HepG2 (cell line): ENCODE measurements around the gene AP2B1. TPM values are rescaled to one million over a fixed set of nuclear protein-coding genes. Genes with fewer than 3 reads are reported as not detected.

ENCODE experiments used
- ATAC-seq: fragments of 200-7000 bp; cut with Tn5 transposase; 3 replicates; pipeline ENCODE4 v1.9.1; 2020; ENCODE audit warnings: mild to moderate bottlenecking, moderate library complexity
- BruUV-seq: library from RNA; stranded (reverse); fragments of 400-500 nt; replicated peaks from 2 replicates; lab custom pipeline; 2021; lab: Mats Ljungman, UMichigan
- CTCF ChIA-PET: fragments of 300-600 bp; formaldehyde crosslinking; extraction: SDS; loops from one replicate; lab custom pipeline; 2021; ENCODE audit warnings: low total read pairs, inconsistent platforms, low intra/inter-chr PET ratio; lab: Yijun Ruan, JAX
- POLR2A ChIA-PET: fragments of 350-600 bp; sonication (Branson Sonifier 250); formaldehyde crosslinking; loops from one replicate; lab custom pipeline; 2020; ENCODE audit warnings: antibody characterized with exemption, inconsistent platforms; lab: Yijun Ruan, JAX
- DNase-seq: peaks from one replicate; pipeline ENCODE4 v3.0.0-alpha.2; 2015; ENCODE audit warnings: low spot score
- FAIRE-seq: peaks from 3 replicates; lab custom pipeline; 2011; peaks lifted over from hg19 to GRCh38; lab: Jason Lieb, UNC
- H2AFZ ChIP-seq: one replicate; pipeline ENCODE4 v1.6.1; 2011; ENCODE audit warnings: low read length, inconsistent platforms
- H3K27ac ChIP-seq: fragments of 300-600 bp; 3 replicates; pipeline ENCODE4 v1.8.0; 2011; ENCODE audit warnings: mixed run types, mild to moderate bottlenecking, mixed read lengths, low read length, inconsistent platforms; ENCODE audit not compliant: insufficient read depth; ENCODE audit errors: extremely low read length
- H3K27me3 ChIP-seq, 2 experiments: fragments of 200-600 bp in 1 of 2; 2 replicates in 1 of 2; 3 replicates in 1 of 2; pipeline versions ENCODE4 v1.6.0 to v1.8.0; 2011; ENCODE audit warnings: low read length in 2 of 2, mild to moderate bottlenecking in 2 of 2, moderate library complexity in 2 of 2, inconsistent platforms in 1 of 2; ENCODE audit not compliant: insufficient read depth in 2 of 2, control insufficient read depth in 1 of 2
- H3K36me3 ChIP-seq, 2 experiments: fragments of 200-600 bp in 1 of 2; replicated peaks in 1 of 2; 2 replicates in 1 of 2; 3 replicates in 1 of 2; pipeline versions ENCODE4 v1.5.1 to v1.8.0; 2011; ENCODE audit warnings: low read length in 2 of 2, inconsistent platforms in 1 of 2; ENCODE audit not compliant: insufficient read depth in 2 of 2, control insufficient read depth in 1 of 2
- H3K4me1 ChIP-seq: 2 replicates; pipeline ENCODE4 v1.5.1; 2012; ENCODE audit warnings: low read length, inconsistent platforms; ENCODE audit not compliant: insufficient read depth
- H3K4me2 ChIP-seq: 2 replicates; pipeline ENCODE4 v1.6.0; 2011; ENCODE audit warnings: low read depth, low read length, inconsistent platforms
- H3K4me3 ChIP-seq, 3 experiments: fragments of 200-600 bp in 1 of 3; sonication (generic), shearing (Covaris generic) in 1 of 3; replicated peaks in 1 of 3; 2 replicates each; pipeline ENCODE4 v1.5.1; 2011 to 2016; ENCODE audit warnings: low read length in 3 of 3, inconsistent platforms in 2 of 3, low read depth in 2 of 3, mild to moderate bottlenecking in 2 of 3, control low read depth in 1 of 3, mixed read lengths in 1 of 3; ENCODE audit not compliant: insufficient read depth in 1 of 3
- H3K79me2 ChIP-seq: one replicate; pipeline ENCODE4 v1.6.1; 2011; ENCODE audit warnings: low read length, inconsistent platforms; ENCODE audit not compliant: insufficient read depth
- H3K9ac ChIP-seq: 2 replicates; pipeline ENCODE4 v1.6.0; 2011; ENCODE audit warnings: mild to moderate bottlenecking, low read depth, low read length, inconsistent platforms; ENCODE audit not compliant: insufficient read depth
- H3K9me3 ChIP-seq: 2 replicates; pipeline ENCODE4 v1.5.1; 2012; ENCODE audit warnings: mild to moderate bottlenecking, low read length
- H4K20me1 ChIP-seq: 2 replicates; pipeline ENCODE4 v1.6.0; 2011; ENCODE audit warnings: inconsistent platforms, mild to moderate bottlenecking, low read length, moderate library complexity; ENCODE audit not compliant: insufficient read depth
- CBX1 ChIP-seq: IDR thresholded peaks from one replicate; pipeline ENCODE4 v1.6.1; 2016; ENCODE audit warnings: antibody characterized with exemption, low read depth
- CEBPB ChIP-seq: IDR thresholded peaks from 2 replicates; pipeline ENCODE4 v1.6.1; 2011; ENCODE audit warnings: low read depth, low read length, improper control_type of control experiment, borderline replicate concordance
- TRIM24 ChIP-seq: sonication (generic); formaldehyde crosslinking; IDR thresholded peaks from 2 replicates; pipeline ENCODE4 v1.8.0; 2022; ENCODE audit warnings: mild to moderate bottlenecking, missing genetic modification reagents
- ZNF629 ChIP-seq: sonication (generic); formaldehyde crosslinking; conservative IDR thresholded peaks from 2 replicates; pipeline ENCODE4 v1.5.0; 2020; ENCODE audit warnings: missing genetic modification reagents
- WGBS: methylation state at CpG from one replicate; pipeline ENCODE4 v1.1.6; 2017; ENCODE audit warnings: low lambda C conversion rate; 5-methylcytosine and 5-hydroxymethylcytosine counted together
- in situ Hi-C: cut with HindIII; loops from 2 replicates; pipeline ENCODE4 v1.10.0; 2017; ENCODE audit warnings: low pct_unique_long_range_greater_than_20kb; ENCODE audit not compliant: extremely low pct_ligation_motif_present
- intact Hi-C: fragments of 100-400 bp; cut with micrococcal nuclease; formaldehyde crosslinking; loops from one replicate; pipeline ENCODE4 v1.10.0; 2022; ENCODE audit not compliant: unreplicated experiment
- polyA plus RNA-seq, 8 experiments: library from polyadenylated mRNA; depleted of rRNA in 3 of 8; stranded (reverse) in 7 of 8; unstranded in 1 of 8; fragments of >200 nt; fragmentation: Illumina TruSeq in 4 of 8; extraction: Trizol in 4 of 8; gene quantifications; 2 replicates each; pipeline versions ENCODE4 v1.2.1 to v1.2.3, GENCODE V29; 2011 to 2016; ENCODE audit warnings: low read depth in 4 of 8, missing spikeins in 1 of 8, mixed read lengths in 1 of 8; ENCODE audit not compliant: insufficient read depth in 1 of 8
- total RNA-seq, 5 experiments: library from RNA; depleted of rRNA; stranded (reverse); fragments of >200 nt; fragmentation: Illumina TruSeq; extraction: Trizol; gene quantifications; 2 replicates each; pipeline ENCODE4 v1.2.3, GENCODE V29; 2016; ENCODE audit warnings: low read depth in 1 of 5

Gene AP2B1
- total and polyA plus RNA-seq, 2 of the 13 experiments (the other 11 are each of a cell fraction or from before 2014, with no cell fraction given): 23.8 to 71.3 TPM

DNA sequence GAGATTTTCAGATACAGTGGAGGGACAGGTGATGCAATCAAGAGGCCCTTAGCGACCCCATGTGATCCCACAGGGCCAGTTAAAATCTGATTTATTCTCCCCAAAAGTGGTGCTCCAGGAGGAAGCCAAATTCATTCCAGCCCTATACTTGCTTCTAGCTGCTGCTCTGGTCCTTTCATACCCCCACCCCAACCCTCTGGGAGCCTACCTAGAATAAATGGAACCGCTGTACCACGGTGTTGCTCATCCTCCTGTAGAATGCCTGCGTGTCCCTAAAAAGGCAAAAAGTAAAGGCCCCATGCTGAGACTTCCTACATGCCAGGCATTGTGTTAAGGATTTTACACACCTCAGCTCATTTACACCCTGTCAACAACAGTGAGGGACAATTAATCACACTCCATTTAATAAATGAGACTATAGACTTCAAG lies 142.3 kb downstream of the AP2B1 start:
- DNase-seq: no peak
- ChIA-PET CTCF (no interaction called here), POLR2A (no interaction called here)
- Histone ChIP-seq H3K9ac (no peak overlapping the region), H3K4me2 (no peak overlapping the region), H3K9me3 (no peaks in the 10 kb centered on the region), H3K79me2 (peaks cover 2% of the 10 kb centered on the region), H3K4me1 (peaks cover 41% of the 10 kb centered on the region), H3K27ac (no peak overlapping the region), H2AFZ (no peak overlapping the region), H4K20me1 (no peaks in the 10 kb centered on the region), H3K27me3 (no peaks in the 10 kb centered on the region), H3K36me3 (peaks cover 4 to 15% of the 10 kb centered on the region in 2 experiments; a peak in 4 of 5 replicates), H3K4me3 (no peak overlapping the region)
- no peak for TF ChIP-seq CBX1
- peak; percentile 28; the same call in 1 of the 2 replicates for TF ChIP-seq CEBPB
- in situ Hi-C loops: loop anchor here (25.0 kb wide), 1 partner anchor 417 kb away; no protein-coding TSS in a partner anchor
- intact Hi-C loops: no loop called here
- no peak for ATAC-seq
- FAIRE-seq: no peak
- BruUV-seq: no TSS peak
- 97% methylated on average over 3 of the region's 4 CpGs for WGBS

- Histone ChIP-seq H3K27me3 (no peaks in the 10 kb centered on the region), H3K27ac (no peak overlapping the region), H2AFZ (no peak overlapping the region), H3K4me3 (no peak overlapping the region), H3K9me3 (no peaks in the 10 kb centered on the region), H3K4me1 (peaks cover 40% of the 10 kb centered on the region), H3K36me3 (peaks cover under 1 to 4% of the 10 kb centered on the region in 2 experiments; a peak in 1 of 5 replicates), H3K79me2 (peaks cover 2% of the 10 kb centered on the region), H3K9ac (no peak overlapping the region), H3K4me2 (peak overlapping the region; percentile 96; the same call in 1 of the 2 replicates), H4K20me1 (no peaks in the 10 kb centered on the region)
- WGBS: 64% methylated on average over 10 of the region's 10 CpGs
- FAIRE-seq (no peak), ATAC-seq (no peak), DNase-seq (no peak)
- TF ChIP-seq ZNF629 (peak; percentile 53; the same call in 1 of the 2 replicates), TRIM24 (no peak)
- BruUV-seq: no TSS peak
- CTCF ChIA-PET: no interaction called here
- intact Hi-C loops (no loop called here), in situ Hi-C loops (loop anchor here (25.0 kb wide), 1 partner anchor 418 kb away; no protein-coding TSS in a partner anchor)
- POLR2A ChIA-PET: interaction anchor here (1.4 to 1.8 kb wide), 4 partner anchors 17 to 152 kb away, joined by 3 to 7 read pairs (median 4); partner anchors contain the start of gene PEX12
Measured at GRCh38 chr17:35730400-35731005, 143.4 kb downstream of the AP2B1 start.
